ENCODE results near the gene FLYWCH1.

GRCh38 chr16:2937170-2937569 is 25.4 kb downstream of the FLYWCH1 start:
- TF ChIP-seq CTCF (IDR thresholded peaks at IDR 0.05) (no peak), POLR2A (IDR thresholded peaks at IDR 0.05) (no peak)
